Measurements from ENCODE around the gene SMC6. TPM values are rescaled to one million over a fixed set of nuclear protein-coding genes. Genes with fewer than 3 reads are reported as not detected.

Gene SMC6
- total RNA-seq, 1 experiment from 2014 or later: 40.3 TPM

- H2BK5ac ChIP-seq (ENCODE audit: insufficient read length, low read length): no peak overlapping the region
- Mint-ChIP-seq H3K4me3 (no peak overlapping the region), H3K27ac (no peak overlapping the region), H3K36me3 (ENCODE audit: insufficient read depth in 1 of 3, low read depth in 3 of 3) (peaks cover 31 to 69% (median 66%) of the 10 kb centered on the region in 3 experiments; a peak in 6 of 7 replicates), H3K4me1 (no peaks in the 10 kb centered on the region), H3K27me3 (ENCODE audit: low read depth) (no peaks in the 10 kb centered on the region), H3K9me3 (no peaks in the 10 kb centered on the region; a peak in 1 of 5 replicates)
- no peak overlapping the region for H2BK15ac ChIP-seq (ENCODE audit: low read depth, low read length)
- no peak overlapping the region for H4K5ac ChIP-seq (ENCODE audit: insufficient read length, low read depth, low read length)
- no peaks in the 10 kb centered on the region for H3K4me1 ChIP-seq (ENCODE audit: insufficient read depth, low read length)
- H3K14ac ChIP-seq (ENCODE audit: insufficient read depth, low read length): no peak overlapping the region
- H2BK120ac ChIP-seq (ENCODE audit: low read depth, low read length, poor library complexity, severe bottlenecking): no peak overlapping the region
- no peak overlapping the region for H2BK20ac ChIP-seq (ENCODE audit: low read depth, low read length, poor library complexity, severe bottlenecking)
- no peaks in the 10 kb centered on the region for H3K9me3 ChIP-seq (ENCODE audit: control insufficient read depth, low read depth, low read length)
- no peak overlapping the region for H3K4ac ChIP-seq (ENCODE audit: low read depth, low read length)
- H3K27ac ChIP-seq (ENCODE audit: insufficient read length, low read depth, low read length): no peak overlapping the region
- H3K9ac ChIP-seq (ENCODE audit: extremely low read depth, insufficient read length, low read length): no peak overlapping the region
- H2AFZ ChIP-seq (ENCODE audit: low read length): no peak overlapping the region
- H3K27me3 ChIP-seq (ENCODE audit: insufficient read depth, low read length): no peaks in the 10 kb centered on the region
- no peak for DNase-seq
- H4K8ac ChIP-seq (replicated peaks; ENCODE audit: insufficient read length, low read depth, low read length): no peak overlapping the region
- H3K18ac ChIP-seq (ENCODE audit: insufficient read length, low read depth, low read length): no peak overlapping the region
- H3K23ac ChIP-seq (ENCODE audit: insufficient read length, low read depth, low read length): no peak overlapping the region
- no peak for TF ChIP-seq CTCF (conservative IDR thresholded peaks at IDR 0.05)
- H4K91ac ChIP-seq (ENCODE audit: insufficient read length, low read depth, low read length): no peak overlapping the region
- H3T11ph ChIP-seq (ENCODE audit: low read length): no peak overlapping the region
- no peaks in the 10 kb centered on the region for H3K79me2 ChIP-seq (ENCODE audit: insufficient read depth, low read length)
- no peaks in the 10 kb centered on the region for H3K79me1 ChIP-seq (ENCODE audit: insufficient read depth, low read depth, low read length, poor library complexity, severe bottlenecking)
- no peak overlapping the region for H3K4me2 ChIP-seq (ENCODE audit: insufficient read depth, insufficient read length, low read length)
- no peaks in the 10 kb centered on the region for H4K20me1 ChIP-seq (ENCODE audit: control insufficient read depth, insufficient read depth, insufficient read length)
- H2BK12ac ChIP-seq (ENCODE audit: insufficient read length, low read depth, low read length): no peak overlapping the region
- H2AK5ac ChIP-seq (ENCODE audit: insufficient read length, low read length): no peak overlapping the region
- no peak overlapping the region for H3K56ac ChIP-seq (ENCODE audit: insufficient read length, low read depth, low read length)
- H3K23me2 ChIP-seq (ENCODE audit: insufficient read length, low read depth, low read length, poor library complexity, severe bottlenecking): no peaks in the 10 kb centered on the region
- no CpG with 5 or more reads among the region's 1 CpG for WGBS (ENCODE audit: extremely low coverage, insufficient read length, low lambda C conversion rate)
These were observed 16.6 kb downstream of the SMC6 start for GRCh38 chr2:17736989-17737388.
